ENCODE measurements around the gene AICDA. TPM values are rescaled to one million over a fixed set of nuclear protein-coding genes. Genes with fewer than 3 reads are reported as not detected.

AICDA gene
- total RNA-seq, 2 experiments from 2014 or later, result not detected

GRCh38 chr12:8563356-8563755 lies 49.3 kb downstream of the AICDA start:
- POLR2A ChIA-PET, result no interaction called here
- CTCF ChIA-PET, result interaction anchor here (0.5 kb wide), 1 partner anchor 77 kb away, joined by 3 read pairs; no protein-coding TSS in a partner anchor

GRCh38 chr12:8562310-8562709 lies 50.3 kb downstream of the AICDA start:
- CTCF ChIA-PET, result no interaction called here
- POLR2A ChIA-PET, result no interaction called here

GRCh38 chr12:8561011-8561410 lies 51.6 kb downstream of the AICDA start:
- CTCF ChIA-PET, result interaction anchor here (1.0 kb wide), 1 partner anchor 17 kb away, joined by 3 read pairs; no protein-coding TSS in a partner anchor
- POLR2A ChIA-PET, result no interaction called here

- POLR2A ChIA-PET, result no interaction called here
- CTCF ChIA-PET, result no interaction called here
Observed at GRCh38 chr12:8559676-8560075, 53.0 kb downstream of the AICDA start.

GRCh38 chr12:8556531-8557097 lies 56.0 kb downstream of the AICDA start:
- ChIA-PET POLR2A (no interaction called here), CTCF (interaction anchor here (0.6 kb wide), 1 partner anchor 101 kb away, joined by 3 read pairs; no protein-coding TSS in a partner anchor)

GRCh38 chr12:8554451-8555195 lies 58.0 kb downstream of the AICDA start:
- ChIA-PET CTCF (interaction anchor here (2.0 kb wide), 1 partner anchor 11 kb away, joined by 8 read pairs; no protein-coding TSS in a partner anchor), POLR2A (interaction anchor here (0.7 kb wide), 1 partner anchor 101 kb away, joined by 4 read pairs; no protein-coding TSS in a partner anchor)

- CTCF ChIA-PET, result no interaction called here
- POLR2A ChIA-PET, result no interaction called here
Observed at GRCh38 chr12:8553088-8553627, 59.5 kb downstream of the AICDA start.

Other genes with a start within 250 kb of the AICDA start
- not detected for gene CLEC6A, start 156.9 kb downstream of the AICDA start, total RNA-seq
- gene CLEC4D, start 99.4 kb downstream of the AICDA start, total RNA-seq, result not detected
- gene CLEC4E, start 72.0 kb downstream of the AICDA start, total RNA-seq, result not detected
- gene MFAP5, start 50.0 kb upstream of the AICDA start, total RNA-seq, result not detected
- 1 to 10 TPM; 4.4 to 4.9 TPM for gene RIMKLB, start 85.1 kb upstream of the AICDA start, total RNA-seq
- not detected for gene A2ML1, start 209.8 kb upstream of the AICDA start, total RNA-seq

Data from activated CD8-positive, alpha-beta memory T cell treated with anti-CD3 and anti-CD28 coated beads for 36 hours (primary cell).